Measurements from ENCODE around the gene DNHD1.

DNHD1 gene

DNA sequence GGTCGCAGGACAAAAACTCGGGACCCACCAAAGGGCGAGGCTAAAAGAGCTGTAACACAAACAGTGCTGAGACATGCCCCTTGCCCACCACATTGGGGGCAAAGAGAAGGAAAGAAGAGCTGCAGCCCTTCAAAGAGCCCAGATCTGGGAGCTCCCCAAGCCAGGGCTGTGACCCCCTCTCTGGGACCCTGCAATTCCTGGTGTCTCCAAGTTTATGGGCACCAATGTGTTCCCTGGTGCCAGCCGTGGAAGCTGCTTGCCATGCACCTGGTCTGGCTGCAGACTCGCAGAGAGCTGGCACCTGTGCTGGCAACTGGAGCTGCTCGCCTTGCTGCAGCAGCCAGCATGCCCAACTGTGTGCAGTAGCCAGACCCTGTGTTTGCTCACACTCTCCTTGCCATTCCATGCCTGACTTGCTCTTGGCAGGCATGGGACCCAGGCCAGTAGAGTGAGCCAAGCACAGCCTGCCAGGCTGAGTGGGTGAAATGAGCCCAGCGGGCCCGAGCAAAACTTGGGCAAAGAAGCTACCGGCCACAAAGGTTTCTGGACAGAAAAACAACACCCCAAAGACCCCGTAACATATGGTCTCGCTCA, 90.4 kb downstream of the DNHD1 start:
- DNase-seq (ENCODE audit: low read depth in 2 of 2), result no peak

DNA sequence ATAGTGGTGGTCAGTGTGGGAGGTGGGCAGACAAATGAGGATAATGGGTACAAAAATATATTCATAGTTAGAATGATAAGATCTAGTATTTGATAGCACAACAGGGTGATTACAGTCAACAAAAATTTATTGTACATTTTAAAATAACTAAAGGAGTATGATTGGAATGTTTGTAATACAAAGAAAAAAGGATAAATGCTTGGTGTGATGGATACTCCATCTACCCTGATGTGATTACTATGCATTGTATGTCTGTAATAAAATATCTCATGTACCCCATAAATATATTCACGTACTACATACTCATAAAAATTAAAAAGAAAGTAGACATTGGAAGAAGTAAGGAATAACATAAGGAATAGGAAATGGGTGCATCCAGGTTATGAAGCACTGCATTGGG, 90.9 kb downstream of the DNHD1 start:
- no peak for DNase-seq (ENCODE audit: low read depth in 2 of 2)

DNA sequence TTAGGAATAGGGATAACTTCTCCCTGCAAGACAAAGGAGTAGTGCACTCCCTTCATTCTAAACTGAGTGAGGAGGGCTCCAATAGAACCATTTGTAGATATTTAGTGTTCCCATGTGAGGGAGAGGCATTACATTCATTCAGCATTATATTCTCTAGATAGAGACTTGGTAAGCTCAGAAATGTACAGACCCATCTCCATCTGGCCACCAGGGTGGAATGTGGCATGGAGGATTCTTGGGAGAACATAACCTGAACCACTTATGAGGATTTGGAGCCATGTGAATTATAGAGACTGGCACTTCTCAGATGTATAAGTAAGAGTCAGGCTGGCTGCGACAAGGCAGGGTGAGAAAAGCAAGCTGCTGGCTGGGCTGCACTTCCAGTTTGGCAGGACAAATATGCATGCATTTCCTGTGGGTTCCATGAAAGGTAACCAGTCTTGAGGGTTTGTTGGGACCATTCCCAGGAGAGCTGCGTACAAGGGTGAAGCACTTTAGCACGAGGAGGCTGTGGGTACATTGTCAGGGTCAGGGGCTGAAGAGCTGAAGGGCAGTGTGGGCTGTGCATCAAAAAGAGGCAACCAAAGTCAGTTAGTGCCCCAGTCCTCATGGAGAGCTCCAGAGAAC, 97.2 kb downstream of the DNHD1 start:
- DNase-seq (ENCODE audit: low read depth in 2 of 2), result no peak

DNA sequence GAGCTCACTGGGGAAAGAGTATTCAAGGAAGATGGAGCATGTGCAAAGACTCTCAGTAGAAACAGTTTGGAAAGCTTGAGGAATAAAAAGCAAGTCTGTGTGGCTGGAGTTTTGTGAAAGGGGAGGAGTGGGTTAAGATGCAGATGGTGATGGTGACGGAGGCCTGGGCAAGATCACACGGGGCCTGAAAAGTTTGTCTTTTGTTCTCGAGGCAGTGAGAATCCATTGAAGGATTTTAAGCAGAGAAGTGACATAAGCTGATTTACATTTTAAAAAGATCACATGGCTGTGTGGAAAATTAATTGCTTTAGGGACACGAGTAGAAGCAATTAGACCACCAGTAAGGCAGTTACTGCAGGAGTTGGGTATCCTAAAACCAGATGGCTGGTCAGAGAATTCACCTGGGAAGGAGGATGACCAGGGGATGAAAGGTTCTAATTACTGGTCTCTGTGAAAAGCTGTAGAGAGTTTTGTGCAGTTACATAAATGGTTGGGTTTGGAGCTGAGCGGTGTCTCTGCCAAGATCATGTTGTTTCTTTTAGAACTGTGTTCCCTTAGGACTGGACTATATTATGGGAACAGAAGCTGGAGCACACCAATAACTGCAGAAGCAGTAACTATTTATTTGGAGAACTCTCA, 99.3 kb downstream of the DNHD1 start:
- no peak for DNase-seq (ENCODE audit: low read depth in 2 of 2)

DNA sequence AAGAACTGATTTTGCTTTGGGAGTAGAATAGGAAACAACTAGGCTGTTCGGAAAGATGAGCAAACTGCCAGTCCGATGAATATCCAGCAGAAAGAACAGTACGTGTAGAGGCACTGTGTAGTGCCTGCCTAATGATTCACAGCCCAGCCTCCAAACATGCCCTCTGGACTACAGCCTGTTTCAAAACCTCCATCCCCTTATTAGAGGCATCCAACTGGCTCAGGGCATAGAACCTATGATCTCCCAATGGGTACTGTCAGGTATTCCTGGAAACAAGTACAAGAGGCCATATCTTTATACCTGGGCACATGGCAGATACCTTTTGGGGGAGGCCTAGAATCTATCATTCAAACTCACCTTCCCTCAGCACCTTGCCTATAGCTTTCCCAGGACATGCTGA, 101.5 kb downstream of the DNHD1 start:
- DNase-seq (ENCODE audit: low read depth in 2 of 2), result no peak

DNA sequence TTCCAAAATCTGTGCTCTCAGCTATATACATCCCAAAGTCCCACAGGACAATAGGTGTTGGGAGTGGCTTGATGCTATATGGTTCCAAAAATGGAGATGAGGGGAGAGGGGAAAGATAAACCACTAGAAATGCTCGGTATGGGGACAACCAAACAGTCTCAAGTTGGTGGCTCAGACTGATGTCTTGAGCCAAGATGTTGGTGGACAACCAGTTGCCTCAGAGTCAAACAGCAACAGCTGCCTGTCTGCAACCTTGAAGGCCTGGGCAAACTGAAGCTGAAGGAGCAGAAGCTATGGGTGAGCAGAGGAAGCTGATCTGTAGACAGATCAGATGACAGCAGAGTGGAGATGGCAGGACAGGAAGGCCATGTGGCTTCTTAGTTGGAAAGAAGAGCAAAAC, 102.4 kb downstream of the DNHD1 start:
- no peak for DNase-seq (ENCODE audit: low read depth in 2 of 2)

DNA sequence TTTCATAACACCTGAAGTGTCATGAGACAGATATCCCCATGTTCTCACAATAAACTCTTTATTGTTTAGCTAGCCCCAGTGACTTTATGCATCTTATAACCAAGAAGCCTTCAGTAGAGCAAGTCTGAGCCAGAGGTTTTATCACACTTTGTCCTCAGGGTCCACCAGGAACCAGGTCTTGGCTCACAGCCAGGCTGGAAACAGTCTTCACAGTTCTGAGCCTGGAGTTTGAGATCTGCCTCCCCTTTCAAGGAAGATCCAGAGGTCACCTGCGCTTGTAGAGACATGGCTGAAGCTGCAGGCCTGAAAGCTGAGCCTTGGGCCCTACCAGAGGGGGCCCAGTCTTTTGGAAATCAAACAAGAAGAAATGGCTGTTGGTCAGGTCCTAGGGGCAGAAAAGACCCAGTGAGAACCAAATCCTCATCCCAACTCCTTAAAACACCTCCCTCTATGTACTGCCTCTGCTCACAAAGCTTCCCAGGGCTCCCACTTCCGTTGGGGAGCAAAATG, 102.9 kb downstream of the DNHD1 start:
- DNase-seq (ENCODE audit: low read depth in 2 of 2), result no peak

DNA sequence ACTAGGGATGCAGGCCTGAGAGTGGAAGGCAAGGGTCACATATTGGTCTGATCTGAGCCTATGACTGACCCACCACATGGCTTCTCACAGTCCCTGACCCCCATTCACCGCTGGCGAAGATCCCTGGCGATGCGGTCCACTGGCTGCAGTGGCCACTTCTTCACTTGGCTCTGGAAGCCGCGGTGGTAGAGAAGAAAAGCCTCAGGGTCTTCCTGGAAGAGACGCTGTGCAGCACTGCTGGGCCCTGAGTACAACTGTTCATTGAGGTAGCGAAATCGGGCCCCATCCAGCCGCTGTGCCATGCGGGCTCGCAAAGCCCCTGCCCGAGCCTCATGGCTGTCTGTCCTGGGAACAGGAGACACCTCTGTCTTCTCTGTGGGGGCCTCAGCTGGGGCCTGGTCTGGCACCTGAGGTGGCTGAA, 104.0 kb downstream of the DNHD1 start:
- no peak for DNase-seq (ENCODE audit: low read depth in 2 of 2)

DNA sequence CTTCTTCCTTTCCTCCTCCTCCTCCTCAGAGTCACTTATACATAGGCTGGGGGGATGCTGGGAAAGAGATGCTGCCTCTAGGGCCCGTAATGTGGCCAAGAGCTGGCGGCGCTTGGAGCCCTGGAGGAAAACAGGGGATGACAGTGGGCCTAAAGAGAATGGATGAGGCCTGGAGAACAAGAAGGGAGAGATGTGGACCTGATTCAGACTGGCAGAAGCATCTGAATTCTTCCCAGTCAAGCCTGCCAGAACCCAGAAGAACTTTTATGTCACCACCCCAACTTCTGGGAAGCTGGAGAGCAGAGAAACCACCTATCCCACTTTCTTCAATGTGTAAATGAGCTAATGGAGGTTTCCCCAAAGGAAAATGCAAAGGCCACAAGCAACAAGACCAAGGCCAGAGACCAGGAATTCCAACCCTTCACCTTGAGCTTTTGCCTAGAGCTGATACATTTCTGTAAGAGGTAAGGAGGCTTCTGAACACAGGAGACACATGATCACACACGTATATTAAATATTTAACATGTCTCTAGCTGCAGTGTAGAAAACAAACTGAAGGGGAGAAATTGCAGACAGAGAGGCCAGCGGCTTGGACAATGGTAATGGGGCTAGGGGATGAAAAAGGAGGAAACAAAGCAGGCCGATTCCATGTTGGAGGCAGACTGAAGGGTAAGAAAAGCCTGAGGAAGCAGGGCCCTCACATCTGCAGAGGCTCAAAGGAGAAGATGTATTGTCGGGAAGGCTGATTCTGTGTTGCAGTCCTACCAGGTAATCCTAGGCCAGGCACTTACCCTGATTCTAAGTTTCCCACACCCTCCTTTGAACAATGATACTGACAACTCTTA, 105.2 kb downstream of the DNHD1 start:
- no peak for DNase-seq (ENCODE audit: low read depth in 2 of 2)

DNA sequence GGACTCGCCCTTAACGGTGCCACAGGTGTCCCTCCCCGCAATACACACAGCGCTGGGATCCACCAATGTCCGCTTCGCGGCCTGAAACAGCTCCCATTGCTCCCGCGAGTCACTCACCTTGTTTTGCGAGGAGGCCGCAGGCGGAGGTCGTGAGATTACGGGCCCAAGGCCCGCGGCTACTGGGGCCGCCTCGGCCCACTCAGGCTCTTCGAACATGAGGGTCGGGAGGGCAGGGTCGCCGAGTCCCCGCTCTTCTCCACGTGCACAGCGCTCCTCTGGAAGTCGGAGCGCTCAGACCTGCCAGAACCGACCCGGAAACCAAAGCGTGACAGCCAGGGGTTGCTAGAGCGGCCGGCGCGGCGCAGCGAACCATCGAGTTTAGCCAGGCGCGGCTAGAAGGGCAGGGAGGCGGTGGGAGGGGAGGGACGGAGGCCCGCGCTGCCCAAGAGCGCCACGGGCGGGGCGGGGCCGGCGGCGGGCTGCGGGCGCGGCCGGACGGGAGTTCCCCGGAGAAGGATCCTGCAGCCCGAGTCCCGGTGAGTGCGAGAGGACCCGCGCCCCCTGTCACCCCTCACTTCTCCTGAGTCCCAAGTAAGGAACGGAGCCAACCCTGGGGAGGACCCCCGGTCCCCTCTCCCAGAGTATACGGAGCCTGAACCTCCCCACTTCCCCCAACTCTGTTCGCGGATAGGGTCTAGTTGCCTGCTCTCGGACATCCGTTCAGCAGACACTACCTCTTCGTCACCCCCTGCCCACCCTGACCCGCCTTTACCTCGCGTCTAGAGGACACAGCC, 106.4 kb downstream of the DNHD1 start, which contains the start of the genes ILK and RRP8:
ILK (plus strand) TSS at position 488 of the 794 bp plus-strand sequence. CDS start 498 bp downstream, outside the sequence.
RRP8 (minus strand) TSS at position 330 of the 794 bp plus-strand sequence; CDS start at position 216, 114 bp downstream.
- peak; percentile 58 to 70 for DNase-seq (ENCODE audit: low read depth in 2 of 2)

DNA sequence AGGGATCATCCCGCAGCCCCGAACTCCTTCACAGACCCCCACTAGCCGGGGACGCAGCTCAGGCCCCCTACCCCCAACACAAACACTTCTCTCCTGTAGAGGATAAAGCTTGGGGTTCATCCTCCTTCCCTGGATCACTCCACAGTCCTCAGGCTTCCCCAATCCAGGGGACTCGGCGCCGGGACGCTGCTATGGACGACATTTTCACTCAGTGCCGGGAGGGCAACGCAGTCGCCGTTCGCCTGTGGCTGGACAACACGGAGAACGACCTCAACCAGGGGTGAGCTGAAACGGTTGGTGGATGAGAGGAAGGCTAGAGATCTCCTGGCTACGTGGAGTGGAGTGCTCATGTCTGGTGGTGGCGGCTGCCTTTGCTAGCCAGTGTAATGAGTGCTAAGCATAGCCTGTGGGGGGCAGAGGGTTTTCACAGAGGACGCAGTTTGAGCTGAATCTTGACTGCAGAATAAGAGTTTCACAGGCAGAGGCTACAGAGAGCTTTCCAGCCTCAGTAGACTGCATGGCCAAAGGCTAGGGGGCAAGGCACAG, 107.1 kb downstream of the DNHD1 start:
- peak in 1 of 2 donors; percentile 36 for DNase-seq (ENCODE audit: low read depth in 2 of 2)

DNA sequence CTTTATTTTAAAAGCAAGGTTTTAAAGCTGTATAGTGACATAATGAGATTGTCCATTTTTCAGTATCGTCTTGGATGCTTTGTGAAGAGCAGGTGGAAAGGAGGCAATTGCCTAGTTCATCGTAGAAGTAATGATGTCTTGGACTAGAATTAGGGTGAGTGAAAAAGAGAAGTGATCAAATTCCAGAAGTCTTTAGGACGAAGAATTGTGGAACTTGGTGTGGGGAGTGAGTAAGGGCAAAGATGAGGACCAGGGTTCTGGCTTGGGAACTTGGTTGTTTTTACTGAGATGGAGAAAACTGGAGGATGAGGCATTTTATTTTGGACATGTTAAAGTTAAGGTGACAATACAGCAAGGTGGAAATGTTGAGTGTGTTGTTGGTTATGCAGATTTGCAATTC, 107.7 kb downstream of the DNHD1 start:
- DNase-seq (ENCODE audit: low read depth in 2 of 2), result no peak

DNA sequence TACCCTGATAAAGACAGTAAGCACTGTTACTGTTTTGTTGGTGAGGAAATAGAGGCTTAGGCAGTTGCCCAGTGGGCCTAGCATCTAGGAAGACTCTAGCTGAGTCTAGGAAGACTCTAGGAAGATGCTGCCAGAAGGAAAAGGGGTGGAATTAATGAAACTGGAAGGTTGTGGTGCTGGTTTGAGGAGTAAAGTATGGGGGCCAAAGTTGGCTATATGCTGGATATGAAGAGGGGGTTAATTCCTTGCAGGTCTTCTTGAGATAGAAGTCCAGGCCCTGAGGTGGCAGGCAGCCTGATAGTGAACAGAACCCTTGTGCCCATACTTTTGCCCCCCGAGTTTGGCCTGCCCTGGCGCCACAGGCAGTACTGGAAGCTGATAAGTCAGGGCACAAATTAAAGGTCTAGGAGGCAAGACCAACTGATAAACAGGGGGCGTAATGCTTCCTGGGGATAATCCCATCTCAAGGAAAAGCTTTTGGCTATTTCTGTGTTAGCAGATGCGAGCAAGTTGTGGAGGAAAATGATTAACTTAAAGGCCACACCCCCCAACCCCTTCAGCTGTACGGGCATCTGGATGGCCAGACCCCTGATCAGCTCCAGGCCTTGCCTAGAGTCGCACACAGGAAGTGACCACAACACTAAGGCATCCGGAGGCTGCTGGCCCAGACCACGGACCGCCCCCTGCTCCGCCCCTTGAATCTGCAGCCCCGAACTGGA, 109.5 kb downstream of the DNHD1 start:
- no peak for DNase-seq (ENCODE audit: low read depth in 2 of 2)

DNA sequence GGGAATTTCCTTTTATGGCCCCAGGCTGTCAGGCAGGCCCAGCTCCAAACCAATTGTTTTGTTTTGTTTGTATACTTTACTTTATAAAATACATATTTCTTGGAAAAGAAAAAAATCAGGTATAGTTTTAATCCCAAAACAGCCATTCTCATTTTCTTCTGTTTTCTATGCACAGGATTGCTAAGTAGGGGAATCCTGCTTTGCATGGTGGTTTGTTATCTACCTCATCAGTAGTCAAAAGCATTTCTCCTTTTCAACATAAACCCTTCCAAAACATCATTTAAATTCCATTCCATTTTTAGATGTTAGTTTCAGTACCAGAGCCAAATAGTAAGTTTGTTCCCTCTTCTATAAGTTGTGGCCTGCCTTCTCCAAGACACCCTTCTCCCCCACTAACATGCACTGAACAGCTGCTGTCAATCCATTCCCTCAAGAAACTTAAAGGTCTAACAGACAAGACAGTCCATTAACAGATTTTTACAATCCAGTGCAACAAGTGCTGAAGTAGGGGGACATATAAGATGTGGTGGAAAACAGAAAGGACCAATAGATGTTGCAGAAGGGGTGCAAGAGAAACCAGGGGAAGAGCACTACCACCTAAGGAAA, 110.2 kb downstream of the DNHD1 start:
- no peak for DNase-seq (ENCODE audit: low read depth in 2 of 2)

DNA sequence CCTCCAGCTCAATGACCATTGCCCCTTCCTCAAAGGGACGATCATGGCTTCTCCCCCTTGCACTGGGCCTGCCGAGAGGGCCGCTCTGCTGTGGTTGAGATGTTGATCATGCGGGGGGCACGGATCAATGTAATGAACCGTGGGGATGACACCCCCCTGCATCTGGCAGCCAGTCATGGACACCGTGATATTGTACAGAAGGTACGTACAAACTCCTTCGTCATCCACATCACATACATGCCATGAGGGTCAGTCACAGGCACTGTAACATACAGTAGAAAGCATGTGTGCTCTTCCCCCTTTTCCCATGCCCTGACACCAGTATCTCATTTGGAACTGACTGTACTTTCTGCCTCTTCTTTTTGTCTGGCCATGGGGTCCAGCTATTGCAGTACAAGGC, 110.9 kb downstream of the DNHD1 start:
- DNase-seq (ENCODE audit: low read depth in 2 of 2), result no peak

DNA sequence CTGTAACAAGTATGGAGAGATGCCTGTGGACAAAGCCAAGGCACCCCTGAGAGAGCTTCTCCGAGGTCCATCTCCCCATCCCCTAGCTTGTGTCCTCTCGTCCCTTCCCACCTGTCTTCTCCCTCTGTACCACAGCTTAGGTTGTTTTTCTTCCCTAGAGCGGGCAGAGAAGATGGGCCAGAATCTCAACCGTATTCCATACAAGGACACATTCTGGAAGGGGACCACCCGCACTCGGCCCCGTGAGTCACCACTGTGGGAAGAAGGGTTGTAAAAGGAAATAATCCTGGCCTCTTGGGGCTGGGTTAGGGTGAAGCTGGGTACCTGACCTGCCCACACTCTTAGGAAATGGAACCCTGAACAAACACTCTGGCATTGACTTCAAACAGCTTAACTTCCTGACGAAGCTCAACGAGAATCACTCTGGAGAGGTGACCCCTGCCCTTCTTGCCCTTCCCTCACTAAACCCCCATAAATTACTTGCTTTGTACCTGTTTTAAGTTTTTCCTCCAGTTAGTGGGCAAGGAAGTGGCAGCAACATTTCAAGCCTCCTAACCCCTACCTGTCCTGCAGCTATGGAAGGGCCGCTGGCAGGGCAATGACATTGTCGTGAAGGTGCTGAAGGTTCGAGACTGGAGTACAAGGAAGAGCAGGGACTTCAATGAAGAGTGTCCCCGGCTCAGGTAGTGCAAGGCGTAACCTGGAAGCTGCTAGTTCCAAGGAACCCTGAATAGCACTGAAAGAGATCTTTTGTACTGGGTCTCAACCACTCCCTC, 111.8 kb downstream of the DNHD1 start:
- DNase-seq (ENCODE audit: low read depth in 2 of 2), result no peak

DNA sequence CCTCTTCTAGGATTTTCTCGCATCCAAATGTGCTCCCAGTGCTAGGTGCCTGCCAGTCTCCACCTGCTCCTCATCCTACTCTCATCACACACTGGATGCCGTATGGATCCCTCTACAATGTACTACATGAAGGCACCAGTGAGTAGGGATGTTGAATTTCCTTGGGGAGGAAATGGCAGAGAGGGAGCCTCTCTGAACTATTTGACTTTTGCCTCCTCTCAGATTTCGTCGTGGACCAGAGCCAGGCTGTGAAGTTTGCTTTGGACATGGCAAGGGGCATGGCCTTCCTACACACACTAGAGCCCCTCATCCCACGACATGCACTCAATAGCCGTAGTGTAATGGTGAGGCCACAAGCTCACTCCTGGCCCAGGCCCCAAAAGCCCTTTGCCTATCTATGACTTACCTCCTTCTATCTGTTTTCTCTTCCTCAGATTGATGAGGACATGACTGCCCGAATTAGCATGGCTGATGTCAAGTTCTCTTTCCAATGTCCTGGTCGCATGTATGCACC, 112.5 kb downstream of the DNHD1 start:
- no peak for DNase-seq (ENCODE audit: low read depth in 2 of 2)

DNA sequence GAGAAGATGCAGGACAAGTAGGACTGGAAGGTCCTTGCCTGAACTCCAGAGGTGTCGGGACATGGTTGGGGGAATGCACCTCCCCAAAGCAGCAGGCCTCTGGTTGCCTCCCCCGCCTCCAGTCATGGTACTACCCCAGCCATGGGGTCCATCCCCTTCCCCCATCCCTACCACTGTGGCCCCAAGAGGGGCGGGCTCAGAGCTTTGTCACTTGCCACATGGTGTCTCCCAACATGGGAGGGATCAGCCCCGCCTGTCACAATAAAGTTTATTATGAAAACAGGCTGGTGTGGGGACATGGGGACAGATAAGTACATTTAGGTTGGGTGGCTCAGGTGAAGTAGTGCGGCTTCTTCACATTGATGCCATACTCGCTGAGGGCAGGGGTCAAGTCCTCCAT, 113.5 kb downstream of the DNHD1 start:
- DNase-seq (ENCODE audit: low read depth in 2 of 2), result no peak

Data from stimulated activated CD4-positive, alpha-beta T cell treated with anti-CD3 and anti-CD28 coated beads, Interleukin-1b, Interleukin-23, amount 100 ng/mL, for 1 hour (primary cell).